Prostate gland (tissue), 2 donors: ENCODE results near the gene KANSL1.

Experiments used
- CTCF ChIP-seq, 4 experiments: fragments of 200-600 bp in 2 of 4; fragments of 450-650 bp in 2 of 4; sonication (generic) in 2 of 4; IDR thresholded peaks; 1 replicate in 3 of 4; 2 replicates in 1 of 4; pipeline ENCODE4 v1.5.1; 2016 to 2019; ENCODE audit warnings: antibody characterized with exemption in 4 of 4, mild to moderate bottlenecking in 2 of 4, moderate library complexity in 2 of 4
- POLR2A ChIP-seq: fragments of 450-650 bp; IDR thresholded peaks from one replicate; pipeline ENCODE4 v1.6.1; 2016; ENCODE audit warnings: antibody characterized with exemption, mild to moderate bottlenecking

- TF ChIP-seq CTCF (IDR thresholded peaks at IDR 0.05): no peak
- no peak for TF ChIP-seq POLR2A
Observed at GRCh38 chr17:46020023-46020761, 173.0 kb downstream of the KANSL1 start.
